Measurements from ENCODE around the gene FEZF2. TPM values are rescaled to one million over a fixed set of nuclear protein-coding genes. Genes with fewer than 3 reads are reported as not detected.

FEZF2 gene
- total RNA-seq: not detected in 2 replicates

GRCh38 chr3:62373215-62373614 is at the start of gene FEZF2:
Gene FEZF2 (minus strand): TSS chr3:62373550. CDS start chr3:62372868, 682 bp downstream.

